ENCODE results near the gene PAIP1.
"Not testable (repeated sequence)": the region's sequence is repeated elsewhere in the genome, so short reads cannot be mapped to it uniquely, and the experiment has no call there.

The PAIP1 gene

DNA sequence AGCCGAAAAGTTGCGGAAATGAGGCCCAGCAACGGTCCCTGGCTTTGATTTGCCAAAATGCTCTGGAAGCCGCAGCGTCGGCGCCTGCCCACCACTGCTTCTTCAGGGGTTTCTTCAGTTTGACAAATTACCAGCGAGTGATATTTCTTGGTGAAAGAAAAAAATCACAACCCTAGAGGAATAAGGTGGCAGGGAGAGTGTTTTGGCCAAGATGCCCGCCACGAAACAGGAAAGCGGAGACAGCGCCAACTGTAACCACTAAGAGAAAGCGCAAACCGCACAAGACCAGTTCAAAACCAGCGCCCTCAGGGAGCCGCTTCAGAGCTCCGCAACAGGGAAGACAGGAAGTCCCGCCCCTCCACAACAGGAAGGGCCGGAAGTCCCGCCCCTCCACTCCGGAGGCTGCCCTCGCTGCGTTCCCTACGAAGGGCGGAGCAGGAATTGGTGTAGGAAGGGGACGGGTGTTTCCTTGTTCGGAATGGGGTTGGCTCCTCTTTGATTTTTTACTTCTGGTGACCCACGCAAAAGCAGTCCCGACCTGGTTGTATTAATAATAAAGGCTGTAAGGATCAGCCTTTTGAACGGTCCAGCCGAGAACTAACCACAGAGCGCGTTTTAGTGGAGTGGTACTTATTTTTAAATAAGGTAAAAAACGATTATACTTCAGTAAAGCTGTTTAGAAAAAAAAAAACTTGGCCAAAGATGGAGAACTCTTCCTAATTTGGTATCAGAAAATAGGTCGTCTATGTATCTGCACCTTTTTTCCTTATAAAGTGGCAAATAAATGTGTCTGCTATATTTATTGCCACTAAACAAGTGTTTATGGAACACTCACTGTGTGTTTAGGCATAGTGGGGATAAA lies 41.8 kb downstream of the PAIP1 start, which contains the start of gene C5orf34:
C5orf34 (minus strand) TSS at position 333 of the 862 bp plus-strand sequence. CDS start 5,809 bp downstream, outside the sequence.
- DNase-seq, result peak; percentile 96 to 98

DNA sequence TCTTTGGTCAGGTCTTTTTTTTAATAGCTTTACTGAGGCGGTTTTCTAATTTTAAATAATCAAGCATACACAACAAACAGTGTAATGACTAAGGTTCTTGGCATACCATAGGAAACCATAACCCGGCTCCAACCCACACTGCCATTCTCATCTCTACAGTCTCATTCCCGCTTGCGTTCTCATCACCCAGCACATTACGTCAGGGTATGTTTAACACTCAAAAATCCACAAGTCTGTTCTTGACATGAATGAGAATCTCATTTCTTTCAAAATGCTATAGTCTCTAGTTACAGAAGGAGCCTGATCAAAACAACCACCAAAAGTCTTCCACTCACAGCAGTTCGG lies 42.4 kb downstream of the PAIP1 start:
- peak in 1 of 2 donors; percentile 52 for DNase-seq

DNA sequence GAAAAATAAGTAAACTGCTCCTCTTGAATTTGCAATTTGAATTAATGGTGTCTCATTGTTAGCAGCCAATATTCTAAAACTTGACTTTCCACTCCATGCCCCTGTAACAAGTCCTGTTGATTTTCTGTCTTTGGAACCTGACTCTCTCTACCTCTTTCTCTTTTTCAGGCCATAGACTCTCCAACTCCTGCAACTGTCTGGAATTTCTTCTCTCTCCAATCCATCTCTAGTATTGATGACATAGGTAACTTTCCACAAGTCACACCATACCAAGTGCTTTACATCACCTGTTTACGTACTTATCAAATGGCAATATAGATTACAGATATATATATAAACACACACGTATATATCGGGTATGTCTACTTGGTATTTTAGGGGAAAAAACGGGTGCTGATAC lies 42.9 kb downstream of the PAIP1 start:
- no peak for DNase-seq

DNA sequence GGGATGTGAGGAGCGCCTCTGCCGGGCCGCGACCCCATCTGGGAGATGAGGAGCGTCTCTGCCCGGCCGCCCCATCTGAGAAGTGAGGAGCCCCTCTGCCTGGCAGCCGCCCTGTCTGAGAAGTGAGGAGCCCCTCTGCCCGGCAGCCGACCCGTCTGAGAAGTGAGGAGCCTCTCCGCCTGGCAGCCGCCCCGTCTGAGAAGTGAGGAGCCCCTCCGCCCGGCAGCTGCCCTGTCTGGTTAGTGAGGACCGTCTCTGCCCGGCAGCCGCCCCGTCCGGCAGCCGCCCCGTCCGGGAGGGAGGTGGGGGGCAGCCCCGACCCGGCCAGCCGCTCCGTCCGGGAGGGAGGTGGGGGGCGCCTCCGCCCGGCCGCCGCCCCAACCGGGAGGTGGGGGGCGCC lies 45.8 kb downstream of the PAIP1 start:
- DNase-seq, result not testable (repeated sequence)

DNA sequence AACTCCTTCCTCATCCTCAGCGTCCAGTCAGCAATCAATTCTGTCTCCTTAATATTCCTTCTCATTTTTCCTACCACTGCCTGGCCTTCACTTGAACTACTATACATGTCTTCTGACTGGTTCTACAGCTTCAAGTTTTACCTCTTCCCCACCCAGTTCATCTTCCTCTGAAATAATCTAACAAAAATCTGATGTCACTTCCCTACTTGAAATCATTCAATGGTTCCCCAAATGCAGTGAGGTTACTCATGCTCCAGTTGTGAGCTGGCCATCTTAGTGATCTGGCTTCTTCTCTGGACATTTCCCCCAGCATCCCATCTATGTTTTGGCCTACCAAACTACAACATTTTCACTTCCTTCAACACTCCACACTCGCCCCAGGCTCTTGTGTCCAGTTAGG lies 58.3 kb downstream of the PAIP1 start:
- no peak for DNase-seq

DNA sequence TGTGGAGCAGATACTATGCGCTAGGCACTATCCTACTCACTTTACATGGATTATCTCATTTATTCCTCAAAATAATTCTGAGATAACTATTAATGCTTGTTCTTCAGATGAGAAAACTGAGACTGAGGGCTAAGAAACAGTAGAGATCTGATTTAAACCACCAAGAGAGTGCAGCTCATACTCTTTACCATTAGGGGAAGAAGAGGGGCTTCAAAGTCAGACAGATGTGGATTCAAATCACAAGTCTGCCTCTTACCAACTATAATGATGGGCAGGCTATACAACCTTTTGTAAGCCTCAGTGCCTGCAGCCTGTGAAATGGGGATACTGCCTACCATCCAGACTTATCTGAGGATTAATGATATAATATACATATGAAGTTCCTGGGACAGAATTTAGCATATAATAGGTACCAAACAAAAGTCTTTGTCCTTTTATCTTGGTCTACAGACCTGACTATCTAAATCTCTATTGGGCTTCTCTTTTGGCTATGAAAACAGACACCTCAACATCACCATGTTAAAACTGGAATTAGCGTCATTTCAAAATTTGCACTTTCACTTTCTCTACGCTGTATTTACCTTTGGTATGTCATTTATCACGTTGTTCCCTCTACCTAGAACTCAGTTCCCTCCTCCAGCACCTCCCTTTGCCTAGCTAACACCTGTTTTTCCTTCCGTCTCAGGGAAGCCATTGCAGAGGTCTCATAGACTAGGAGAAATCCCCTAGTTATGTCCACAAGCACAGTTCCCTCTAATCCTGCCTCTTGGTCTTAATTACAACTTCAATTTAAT lies 59.4 kb downstream of the PAIP1 start:
- no peak for DNase-seq

DNA sequence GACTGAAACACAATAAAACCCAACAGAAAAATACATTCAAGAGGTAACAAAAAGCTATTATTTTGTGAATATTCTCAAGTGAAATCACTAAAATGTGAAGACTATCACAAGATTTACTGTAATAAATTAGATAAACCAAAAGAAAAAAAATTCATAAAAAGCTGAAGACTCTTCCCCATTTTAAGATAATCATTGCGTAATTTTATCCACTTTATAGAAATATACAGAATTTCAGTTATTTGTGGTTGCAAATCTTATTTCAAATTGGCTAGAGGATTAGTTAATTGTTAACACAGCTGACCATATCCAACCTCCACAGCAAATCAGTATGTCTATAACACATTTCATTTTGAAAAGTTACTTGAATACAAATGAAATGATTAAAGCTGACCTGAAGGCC lies 65.6 kb downstream of the PAIP1 start:
- no peak for DNase-seq

DNA sequence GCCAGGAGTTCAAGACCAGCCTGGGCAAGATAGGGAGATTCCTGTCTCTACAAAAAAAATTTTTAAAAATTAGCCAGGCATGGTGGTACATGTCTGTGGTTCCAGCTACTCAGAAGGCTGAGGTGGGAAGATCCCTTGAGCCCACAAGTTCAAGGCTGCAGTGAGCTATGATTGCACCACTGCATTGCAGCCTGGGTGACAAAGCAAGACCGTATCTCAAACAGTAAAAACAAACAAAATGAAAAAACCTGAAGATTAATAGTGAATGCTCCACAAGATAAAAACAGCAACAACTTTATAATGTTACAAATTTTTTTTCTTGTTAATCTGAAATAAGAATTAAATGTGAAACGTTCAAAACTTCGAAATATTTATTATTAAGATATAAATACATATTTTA lies 70.5 kb downstream of the PAIP1 start:
- DNase-seq, result no peak

GRCh38 chr5:43485406-43485805 lies 71.5 kb downstream of the PAIP1 start:
- DNase-seq, result no peak

GRCh38 chr5:43484106-43484849 lies 72.6 kb downstream of the PAIP1 start:
- DNase-seq, result peak; percentile 84 to 87

DNA sequence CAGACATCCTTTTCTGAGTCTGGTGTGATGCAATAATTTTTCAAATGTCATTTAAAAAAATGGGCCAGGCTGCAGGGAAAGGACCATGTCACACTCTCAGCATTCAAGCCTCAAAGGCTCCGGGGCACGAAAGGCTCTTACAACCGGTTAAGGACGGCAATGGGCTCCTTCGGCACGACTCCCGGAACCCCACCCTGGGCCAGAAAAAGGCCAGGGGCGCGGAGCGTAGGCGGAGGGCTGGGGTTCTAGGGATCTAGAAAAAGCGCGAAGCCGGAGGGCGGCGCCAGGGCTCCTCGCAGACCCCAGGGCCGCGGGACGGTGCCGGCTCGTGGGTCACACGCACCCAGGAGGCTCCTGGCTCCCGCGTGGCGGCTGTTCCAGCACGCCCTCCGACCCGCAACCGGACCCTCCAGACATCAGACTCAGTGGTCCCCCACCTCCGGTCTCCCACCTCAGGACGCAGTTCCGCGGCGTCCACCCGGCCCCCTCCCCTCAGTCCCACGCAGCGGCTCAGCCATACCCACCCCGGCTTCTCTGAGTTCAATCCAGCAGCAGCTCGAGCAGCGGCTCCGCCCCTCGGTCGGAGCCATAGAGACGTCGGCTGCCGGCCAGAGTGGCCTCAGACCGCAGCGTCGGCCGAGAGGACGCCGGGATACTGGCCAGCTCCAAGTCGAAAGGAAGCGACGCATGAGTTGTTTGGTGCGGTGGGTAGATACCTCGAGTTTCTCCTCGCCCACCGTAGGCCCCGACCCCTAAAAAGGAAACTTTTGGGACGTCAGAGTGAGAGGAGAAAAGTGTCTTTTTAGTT lies 73.4 kb downstream of the PAIP1 start, which contains the start of gene TMEM267:
TMEM267 (minus strand) TSS at position 568 of the 808 bp plus-strand sequence. CDS start 29,896 bp downstream, outside the sequence.
- DNase-seq, result peak; percentile 85

DNA sequence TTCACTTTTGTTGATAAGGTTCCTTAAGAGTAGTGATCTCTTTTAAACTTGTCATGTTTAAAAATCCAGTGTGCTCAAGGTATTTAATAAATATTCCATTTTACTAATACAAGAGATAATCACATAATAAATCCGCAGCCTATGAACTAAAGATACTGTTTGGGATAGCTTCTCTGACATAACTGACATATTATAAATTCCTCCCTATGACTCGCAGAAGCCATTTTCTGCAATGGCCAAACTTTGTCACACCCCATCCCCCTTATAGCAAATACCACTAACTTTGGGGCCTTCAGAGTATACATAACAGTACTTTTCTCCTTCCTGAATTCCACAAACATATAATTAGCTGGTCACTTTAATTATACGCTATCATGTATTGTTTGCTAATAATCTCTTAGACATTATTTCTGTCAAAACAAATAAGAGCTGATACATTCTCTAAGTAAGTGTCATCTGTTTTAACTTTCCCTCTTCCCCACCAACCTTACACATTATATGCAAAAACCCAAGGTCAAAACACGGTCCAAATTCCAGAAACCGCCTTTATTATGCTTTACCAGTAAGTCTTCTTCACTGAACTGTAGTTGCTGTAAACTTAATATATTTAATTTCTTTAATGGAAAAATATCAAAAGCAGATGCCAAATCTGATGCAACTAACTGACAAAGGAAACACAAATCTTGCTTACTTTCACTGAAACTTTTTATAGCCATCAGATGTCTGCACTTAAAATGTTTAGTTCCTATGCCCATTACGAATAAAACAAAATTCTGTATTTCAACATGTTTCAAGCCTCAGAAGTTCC lies 74.2 kb downstream of the PAIP1 start:
- DNase-seq, result no peak

All from stimulated activated CD4-positive, alpha-beta T cell treated with anti-CD3 and anti-CD28 coated beads, Interleukin-2, amount 100 ng/mL, for 24 hours (primary cell).